Breast epithelium (tissue), 4 donors: ENCODE results near the gene ST6GALNAC1. TPM values are rescaled to one million over a fixed set of nuclear protein-coding genes. Genes with fewer than 3 reads are reported as not detected.
A peak's percentile ranks its signal among the peaks of the same experiment; 100 is the strongest.
"Not testable (repeated sequence)": the region's sequence is repeated elsewhere in the genome, so short reads cannot be mapped to it uniquely, and the experiment has no call there.

Experiments
- DNase-seq, 2 donors: peaks; one replicate each; pipeline ENCODE4 v3.0.0-alpha.2; 2019; ENCODE audit warnings: low spot score in 2 of 2
- H3K27ac ChIP-seq, 2 donors: fragments of 200-600 bp; sonication (generic) in 1 of 2; one replicate each; pipeline ENCODE4 v1.5.1; 2016 to 2019; ENCODE audit warnings: mild to moderate bottlenecking in 1 of 2
- H3K27me3 ChIP-seq, 2 donors: fragments of 200-600 bp; sonication (generic) in 1 of 2; one replicate each; pipeline versions ENCODE4 v1.5.1 to v1.6.0; 2017 to 2019; ENCODE audit warnings: control low read depth in 1 of 2, mild to moderate bottlenecking in 1 of 2
- H3K36me3 ChIP-seq: fragments of 200-600 bp; one replicate; pipeline ENCODE4 v1.5.1; 2019
- H3K4me1 ChIP-seq, 2 donors: fragments of 200-600 bp; sonication (generic); one replicate each; pipeline ENCODE4 v1.5.1; 2016 to 2019; ENCODE audit warnings: control low read depth in 1 of 2
- H3K4me3 ChIP-seq, 3 donors: fragments of 200-600 bp; sonication (generic); 1 replicate in 2 of 3; 2 replicates in 1 of 3; pipeline ENCODE4 v1.5.1; 2016 to 2019; ENCODE audit warnings: mild to moderate bottlenecking in 3 of 3, moderate library complexity in 2 of 3
- H3K9me3 ChIP-seq, 2 donors: fragments of 200-600 bp; sonication (generic) in 1 of 2; one replicate each; pipeline ENCODE4 v1.5.1; 2016 to 2019; ENCODE audit warnings: control low read depth in 1 of 2
- CTCF ChIP-seq, 3 donors: fragments of 450-650 bp; IDR thresholded peaks; one replicate each; pipeline ENCODE4 v1.5.1; 2016 to 2017; ENCODE audit warnings: antibody characterized with exemption in 3 of 3, mild to moderate bottlenecking in 3 of 3, moderate library complexity in 3 of 3
- POLR2A ChIP-seq: fragments of 450-650 bp; IDR thresholded peaks from one replicate; pipeline ENCODE4 v1.6.1; 2016; ENCODE audit warnings: antibody characterized with exemption, mild to moderate bottlenecking, moderate library complexity
- POLR2AphosphoS5 ChIP-seq, 3 donors: sonication (generic); formaldehyde crosslinking; IDR thresholded peaks; one replicate each; pipeline ENCODE4 v1.6.1; 2017; ENCODE audit warnings: antibody characterized with exemption in 3 of 3
- intact Hi-C: fragments of 100-400 bp; cut with DNase I; formaldehyde crosslinking; loops from one replicate; pipeline ENCODE4 v1.15.1; 2023; ENCODE audit warnings: low total_unique reads
- total RNA-seq, 3 donors: library from RNA; depleted of rRNA; stranded (reverse); fragments of >200 nt; gene quantifications; one replicate each; pipeline ENCODE4 v1.1.0, GENCODE V29; 2016

The ST6GALNAC1 gene
- total RNA-seq, 3 donors from 2014 or later: 1.3 to 1.6 (median 1.3) TPM

- no peaks in the 10 kb centered on the region for H3K4me1 ChIP-seq
- intact Hi-C loops: no loop called here
- no peaks in the 10 kb centered on the region for H3K9me3 ChIP-seq
- H3K36me3 ChIP-seq: no peaks in the 10 kb centered on the region
- TF ChIP-seq POLR2AphosphoS5 (IDR thresholded peaks at IDR 0.05) (no peak), POLR2A (no peak), CTCF (IDR thresholded peaks at IDR 0.05) (no peak)
- no peak for DNase-seq
- no peak overlapping the region for H3K27ac ChIP-seq
- H3K4me3 ChIP-seq: no peak overlapping the region
- no peaks in the 10 kb centered on the region for H3K27me3 ChIP-seq
Measured at GRCh38 chr17:76638263-76638662, 5.3 kb downstream of the ST6GALNAC1 start.

- H3K9me3 ChIP-seq, H3K36me3 ChIP-seq, intact Hi-C loops, H3K27ac ChIP-seq, H3K4me1 ChIP-seq, DNase-seq, H3K4me3 ChIP-seq, H3K27me3 ChIP-seq: not testable (repeated sequence)
Measured at GRCh38 chr17:76636486-76637206, 6.9 kb downstream of the ST6GALNAC1 start.

DNA sequence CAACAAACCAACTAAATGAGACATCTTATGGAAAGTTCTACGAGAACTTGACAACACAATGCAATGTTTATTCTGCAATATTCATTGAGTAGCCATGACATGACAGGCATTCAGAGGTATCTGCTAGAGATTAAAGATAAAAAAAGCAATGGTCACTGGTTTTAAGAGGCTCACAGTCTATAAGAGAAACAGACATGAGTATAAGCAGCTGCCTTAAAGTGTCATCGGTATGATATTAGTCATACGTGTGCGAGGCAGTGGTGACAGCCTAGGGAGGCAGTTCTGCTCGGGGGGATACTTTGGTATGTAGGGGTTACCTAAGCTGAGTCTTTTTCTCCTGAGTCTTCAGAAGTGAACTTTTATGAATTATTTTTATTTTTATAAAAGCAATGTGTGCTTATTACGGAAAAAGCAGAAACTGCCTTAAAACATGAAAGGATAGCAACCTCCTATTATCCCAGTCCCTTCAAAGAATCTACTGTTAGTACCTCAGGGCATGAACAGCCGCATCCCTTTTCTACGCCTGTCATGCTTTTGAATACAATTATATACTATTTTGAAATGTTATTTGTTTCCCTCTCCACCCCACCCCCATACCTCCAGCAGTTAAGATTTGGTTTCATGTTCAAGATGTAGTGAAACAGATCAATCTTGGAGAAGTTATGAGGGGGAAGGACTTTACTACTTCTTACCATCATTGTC, 7.7 kb downstream of the ST6GALNAC1 start:
- H3K27ac ChIP-seq: no peak overlapping the region
- intact Hi-C loops: loop anchor here (2.0 kb wide), 1 partner anchor 61 kb away; no protein-coding TSS in a partner anchor
- H3K36me3 ChIP-seq: no peaks in the 10 kb centered on the region
- peak in 1 of 2 donors; percentile 10 for DNase-seq
- no peak for TF ChIP-seq POLR2A
- TF ChIP-seq POLR2AphosphoS5 (IDR thresholded peaks at IDR 0.05): no peak
- no peak for TF ChIP-seq CTCF (IDR thresholded peaks at IDR 0.05)
- no peak overlapping the region for H3K4me3 ChIP-seq
- no peaks in the 10 kb centered on the region for H3K4me1 ChIP-seq
- H3K9me3 ChIP-seq: no peaks in the 10 kb centered on the region
- no peaks in the 10 kb centered on the region for H3K27me3 ChIP-seq

DNA sequence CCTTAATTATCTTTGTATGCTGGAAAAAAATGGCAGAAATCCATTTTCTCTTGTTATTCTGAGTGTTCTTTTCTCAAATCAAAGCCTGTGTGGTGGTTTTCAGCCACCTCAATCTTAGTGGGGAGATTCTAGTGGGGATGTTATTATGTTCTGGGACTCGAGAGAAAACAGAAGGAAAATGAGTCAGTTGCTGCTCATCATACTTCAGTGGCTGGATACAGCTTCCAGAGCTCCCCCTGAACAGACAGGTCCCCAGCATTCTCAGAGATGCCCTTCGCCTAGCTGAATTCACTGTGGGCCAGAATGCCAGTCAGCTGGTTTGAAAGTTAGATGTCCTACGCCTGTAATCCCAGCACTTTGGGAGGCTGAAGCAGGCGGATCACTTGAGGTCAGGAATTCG, 8.5 kb downstream of the ST6GALNAC1 start:
- DNase-seq: peak in 1 of 2 donors; percentile 14
- intact Hi-C loops: loop anchor here (2.0 kb wide), 1 partner anchor 62 kb away; no protein-coding TSS in a partner anchor
- Histone ChIP-seq H3K27ac (no peak overlapping the region), H3K4me3 (no peak overlapping the region), H3K27me3 (no peaks in the 10 kb centered on the region), H3K9me3 (no peaks in the 10 kb centered on the region), H3K4me1 (no peaks in the 10 kb centered on the region), H3K36me3 (no peaks in the 10 kb centered on the region)
- no peak for TF ChIP-seq CTCF (IDR thresholded peaks at IDR 0.05)
- TF ChIP-seq POLR2AphosphoS5 (IDR thresholded peaks at IDR 0.05): no peak
- no peak for TF ChIP-seq POLR2A

- H3K4me3 ChIP-seq: no peak overlapping the region
- no peak overlapping the region for H3K27ac ChIP-seq
- DNase-seq: no peak
- H3K27me3 ChIP-seq: no peaks in the 10 kb centered on the region
- intact Hi-C loops: loop anchor here (2.0 kb wide), 1 partner anchor 63 kb away; no protein-coding TSS in a partner anchor
- TF ChIP-seq POLR2A: no peak
- no peaks in the 10 kb centered on the region for H3K9me3 ChIP-seq
- no peaks in the 10 kb centered on the region for H3K4me1 ChIP-seq
- H3K36me3 ChIP-seq: no peaks in the 10 kb centered on the region
Measured at GRCh38 chr17:76633628-76634328, 9.8 kb downstream of the ST6GALNAC1 start.
